ENCODE data around the gene STXBP5L. TPM values are rescaled to one million over a fixed set of nuclear protein-coding genes. Genes with fewer than 3 reads are reported as not detected.
"Not testable (repeated sequence)": the region's sequence is repeated elsewhere in the genome, so short reads cannot be mapped to it uniquely, and the experiment has no call there.

Gene STXBP5L
- total RNA-seq, 3 donors from 2014 or later, result 0.34 to 7.3 (median 0.61) TPM

GRCh38 chr3:121167374-121168139 lies 259.6 kb downstream of the STXBP5L start:
- peaks cover 3% of the 10 kb centered on the region for H3K9me3 ChIP-seq
- DNase-seq, result no peak
- H3K4me3 ChIP-seq, result no peak overlapping the region
- intact Hi-C loops (cut with DNase I, micrococcal nuclease), result no loop called here
- ATAC-seq, result no peak
- no peaks in the 10 kb centered on the region for H3K4me1 ChIP-seq (ENCODE audit: low read depth)
- TF ChIP-seq, protein P1, sequence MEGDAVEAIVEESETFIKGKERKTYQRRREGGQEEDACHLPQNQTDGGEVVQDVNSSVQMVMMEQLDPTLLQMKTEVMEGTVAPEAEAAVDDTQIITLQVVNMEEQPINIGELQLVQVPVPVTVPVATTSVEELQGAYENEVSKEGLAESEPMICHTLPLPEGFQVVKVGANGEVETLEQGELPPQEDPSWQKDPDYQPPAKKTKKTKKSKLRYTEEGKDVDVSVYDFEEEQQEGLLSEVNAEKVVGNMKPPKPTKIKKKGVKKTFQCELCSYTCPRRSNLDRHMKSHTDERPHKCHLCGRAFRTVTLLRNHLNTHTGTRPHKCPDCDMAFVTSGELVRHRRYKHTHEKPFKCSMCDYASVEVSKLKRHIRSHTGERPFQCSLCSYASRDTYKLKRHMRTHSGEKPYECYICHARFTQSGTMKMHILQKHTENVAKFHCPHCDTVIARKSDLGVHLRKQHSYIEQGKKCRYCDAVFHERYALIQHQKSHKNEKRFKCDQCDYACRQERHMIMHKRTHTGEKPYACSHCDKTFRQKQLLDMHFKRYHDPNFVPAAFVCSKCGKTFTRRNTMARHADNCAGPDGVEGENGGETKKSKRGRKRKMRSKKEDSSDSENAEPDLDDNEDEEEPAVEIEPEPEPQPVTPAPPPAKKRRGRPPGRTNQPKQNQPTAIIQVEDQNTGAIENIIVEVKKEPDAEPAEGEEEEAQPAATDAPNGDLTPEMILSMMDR (IDR thresholded peaks at IDR 0.05), result no peak
- no peaks in the 10 kb centered on the region for H3K36me3 ChIP-seq (ENCODE audit: low read depth)

DNA sequence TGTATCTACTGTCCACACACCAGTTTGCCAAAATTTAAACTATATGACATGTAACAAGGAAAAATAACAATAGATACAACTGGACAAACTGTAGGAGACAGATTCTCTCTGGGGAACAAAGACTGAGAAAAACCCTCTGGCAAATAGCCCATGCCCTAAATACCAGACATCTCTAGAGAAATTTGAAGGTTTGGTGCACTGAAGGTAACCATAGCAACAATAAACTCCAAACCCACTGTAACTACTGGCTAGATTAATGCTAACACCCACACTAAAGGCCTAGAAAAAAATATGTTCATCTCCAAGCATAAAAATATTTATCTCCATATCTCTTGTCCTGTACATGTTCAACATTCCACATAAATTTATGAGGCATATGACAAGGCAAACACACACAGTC lies 267.1 kb downstream of the STXBP5L start:
- intact Hi-C loops (cut with DNase I, micrococcal nuclease), result no loop called here
- peaks cover 8% of the 10 kb centered on the region for H3K9me3 ChIP-seq
- DNase-seq (no peak), ATAC-seq (no peak)
- no peaks in the 10 kb centered on the region for H3K4me1 ChIP-seq (ENCODE audit: low read depth)
- H3K36me3 ChIP-seq (ENCODE audit: low read depth), result no peaks in the 10 kb centered on the region
- no peak overlapping the region for H3K4me3 ChIP-seq
- TF ChIP-seq, protein P1 (IDR thresholded peaks at IDR 0.05), result no peak

DNA sequence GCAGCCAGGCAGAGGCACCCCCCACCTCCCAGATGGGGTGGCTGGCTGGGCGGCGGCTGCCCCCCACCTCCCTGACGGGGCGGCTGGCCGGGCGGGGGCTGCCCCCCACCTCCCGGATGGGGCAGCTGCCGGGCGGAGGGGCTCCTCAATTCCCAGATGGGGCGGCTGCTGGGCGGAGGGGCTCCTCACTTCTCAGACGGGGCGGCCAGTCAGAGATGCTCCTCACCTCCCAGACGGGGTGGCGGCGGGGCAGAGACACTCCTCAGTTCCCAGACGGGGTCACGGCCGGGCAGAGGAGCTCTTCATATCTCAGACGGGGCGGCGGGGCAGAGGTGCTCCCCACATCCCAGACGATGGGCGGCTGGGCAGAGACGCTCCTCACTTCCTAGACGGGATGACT lies 282.6 kb downstream of the STXBP5L start:
- H3K4me3 ChIP-seq; H3K4me1 ChIP-seq (ENCODE audit: low read depth); H3K36me3 ChIP-seq (ENCODE audit: low read depth); ATAC-seq; intact Hi-C loops (cut with DNase I, micrococcal nuclease); DNase-seq: not testable (repeated sequence)
- peaks cover 17% of the 10 kb centered on the region for H3K9me3 ChIP-seq

DNA sequence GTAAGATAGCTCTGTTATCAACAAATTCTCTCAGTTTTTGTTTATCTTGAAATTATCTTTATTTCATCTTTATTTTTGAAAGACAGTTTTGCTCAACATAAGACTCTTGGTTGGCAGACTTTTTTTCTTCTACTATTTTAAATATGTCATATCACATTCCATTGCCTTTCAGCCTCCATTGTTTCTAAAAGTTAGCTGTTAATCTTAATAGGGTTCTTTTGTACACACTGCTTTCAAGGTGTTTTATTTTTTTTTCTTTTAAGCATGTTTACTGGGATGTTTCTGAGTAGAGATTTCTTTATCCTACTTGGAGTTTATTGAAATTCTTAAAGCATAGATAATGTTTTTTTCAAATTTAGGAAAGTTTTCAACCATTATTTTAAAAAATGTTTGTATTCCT lies 294.6 kb downstream of the STXBP5L start:
- Histone ChIP-seq H3K4me3 (no peak overlapping the region), H3K9me3 (no peaks in the 10 kb centered on the region), H3K36me3 (ENCODE audit: low read depth) (no peaks in the 10 kb centered on the region), H3K4me1 (ENCODE audit: low read depth) (no peaks in the 10 kb centered on the region)
- TF ChIP-seq, protein P1 (IDR thresholded peaks at IDR 0.05), result no peak
- ATAC-seq (no peak), DNase-seq (no peak)
- intact Hi-C loops (cut with DNase I, micrococcal nuclease), result no loop called here

DNA sequence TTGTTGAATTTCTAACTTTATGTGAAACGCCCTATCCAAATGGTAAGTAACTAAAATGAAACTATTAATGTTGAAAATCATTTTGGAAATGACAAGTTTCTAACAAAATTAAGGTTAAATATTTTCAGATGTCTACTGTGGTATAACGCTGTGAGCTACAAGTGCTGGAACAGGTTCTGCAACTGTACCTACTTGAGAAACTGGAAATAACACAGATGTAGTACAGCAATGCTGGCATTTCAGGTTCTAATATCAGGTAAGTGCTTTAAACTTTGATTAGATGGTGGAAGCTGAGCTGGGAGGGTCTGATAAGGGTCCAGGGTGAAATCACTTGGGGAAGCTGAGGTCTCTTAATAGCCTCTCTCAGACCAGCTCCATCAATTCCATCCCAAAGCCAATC lies 315.1 kb downstream of the STXBP5L start:
- no peaks in the 10 kb centered on the region for H3K9me3 ChIP-seq
- ATAC-seq (no peak), DNase-seq (no peak)
- no peak overlapping the region for H3K4me3 ChIP-seq
- H3K36me3 ChIP-seq (ENCODE audit: low read depth), result no peaks in the 10 kb centered on the region
- TF ChIP-seq, protein P1 (IDR thresholded peaks at IDR 0.05), result no peak
- intact Hi-C loops (cut with DNase I, micrococcal nuclease), result no loop called here
- H3K4me1 ChIP-seq (ENCODE audit: low read depth), result no peaks in the 10 kb centered on the region

GRCh38 chr3:121228971-121229370 lies 321.0 kb downstream of the STXBP5L start:
- ATAC-seq, result no peak
- DNase-seq, result no peak
- TF ChIP-seq, protein P1 (IDR thresholded peaks at IDR 0.05), result no peak
- Histone ChIP-seq H3K9me3 (no peaks in the 10 kb centered on the region), H3K4me1 (ENCODE audit: low read depth) (no peaks in the 10 kb centered on the region), H3K4me3 (no peak overlapping the region), H3K36me3 (ENCODE audit: low read depth) (no peaks in the 10 kb centered on the region)
- intact Hi-C loops (cut with DNase I, micrococcal nuclease), result no loop called here

DNA sequence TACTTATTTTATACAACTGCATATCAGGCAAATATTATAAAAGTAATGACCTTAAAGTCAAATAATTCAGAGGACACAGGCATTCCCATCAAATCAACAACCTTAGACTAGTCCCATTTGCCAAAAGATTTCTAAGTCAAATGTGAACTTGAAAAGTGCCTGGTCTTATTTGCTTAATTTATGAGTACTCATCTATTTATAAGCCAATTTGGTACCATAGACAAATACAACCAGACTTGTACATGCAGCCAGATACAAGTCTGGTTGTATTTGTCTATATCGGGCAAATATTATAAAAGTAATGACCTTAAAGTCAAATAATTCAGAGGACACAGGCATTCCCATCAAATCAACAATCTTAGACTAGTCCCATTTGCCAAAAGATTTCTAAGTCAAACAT lies 322.2 kb downstream of the STXBP5L start:
- H3K4me1 ChIP-seq (ENCODE audit: low read depth); ATAC-seq; DNase-seq; H3K4me3 ChIP-seq; H3K36me3 ChIP-seq (ENCODE audit: low read depth); H3K9me3 ChIP-seq; intact Hi-C loops (cut with DNase I, micrococcal nuclease): not testable (repeated sequence)

Data from mucosa of descending colon (tissue), 3 donors.